GM19372 (cell line): Measurements from ENCODE around the gene NUP133.
A peak's percentile ranks its signal among the peaks of the same experiment; 100 is the strongest.
"Not testable (repeated sequence)": the region's sequence is repeated elsewhere in the genome, so short reads cannot be mapped to it uniquely, and the experiment has no call there.

Experiments used
- ATAC-seq: cut with Tn5 transposase; IDR thresholded peaks from one replicate; pipeline ENCODE4 v1.9.1; 2021; ENCODE audit warnings: mild to moderate bottlenecking, low read depth, moderate library complexity; ENCODE audit not compliant: unreplicated experiment

NUP133 gene

GRCh38 chr1:229511201-229511600 lies 3.1 kb upstream of the NUP133 start:
- not testable (repeated sequence) for ATAC-seq

DNA sequence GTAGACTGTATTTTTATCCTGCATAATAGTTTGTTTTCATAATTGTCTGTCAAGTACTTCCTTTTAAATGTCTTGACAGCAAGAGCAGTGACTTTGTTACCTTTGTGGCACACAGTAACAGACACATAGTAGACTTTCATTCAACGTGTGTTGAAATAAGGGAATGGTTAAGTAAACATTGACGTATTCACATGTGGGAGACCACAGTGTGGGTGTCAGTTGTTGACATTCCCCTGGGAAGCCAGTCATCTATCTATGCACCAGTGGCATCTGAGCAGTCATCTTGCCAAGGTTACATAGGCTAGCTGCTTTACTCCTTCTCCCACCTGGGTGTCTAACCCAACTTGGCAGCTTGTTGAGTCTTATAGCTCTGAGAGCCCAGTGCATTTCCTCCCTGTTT lies 1.4 kb upstream of the NUP133 start:
- ATAC-seq, result no peak

GRCh38 chr1:229508823-229509337 lies 739 bp upstream of the NUP133 start:
- ATAC-seq, result no peak

DNA sequence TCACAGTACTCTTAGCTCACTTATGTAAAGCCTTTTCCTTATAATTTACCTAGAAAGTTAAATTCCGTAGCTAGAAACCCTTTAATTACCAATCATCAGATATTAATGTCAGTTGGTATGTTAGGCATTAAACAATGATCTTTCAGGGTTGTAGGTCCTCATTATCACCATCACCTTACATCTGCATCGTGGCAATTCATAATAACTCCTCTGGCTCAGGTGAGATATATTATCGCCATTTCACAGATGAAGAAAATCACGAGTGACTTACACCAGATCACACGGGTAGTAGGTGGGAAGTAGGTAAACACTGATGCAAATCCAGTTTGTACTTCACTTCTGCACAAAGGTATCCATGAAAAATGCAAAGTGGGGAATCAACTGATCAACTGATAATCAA lies 639 bp downstream of the NUP133 start:
- no peak for ATAC-seq

DNA sequence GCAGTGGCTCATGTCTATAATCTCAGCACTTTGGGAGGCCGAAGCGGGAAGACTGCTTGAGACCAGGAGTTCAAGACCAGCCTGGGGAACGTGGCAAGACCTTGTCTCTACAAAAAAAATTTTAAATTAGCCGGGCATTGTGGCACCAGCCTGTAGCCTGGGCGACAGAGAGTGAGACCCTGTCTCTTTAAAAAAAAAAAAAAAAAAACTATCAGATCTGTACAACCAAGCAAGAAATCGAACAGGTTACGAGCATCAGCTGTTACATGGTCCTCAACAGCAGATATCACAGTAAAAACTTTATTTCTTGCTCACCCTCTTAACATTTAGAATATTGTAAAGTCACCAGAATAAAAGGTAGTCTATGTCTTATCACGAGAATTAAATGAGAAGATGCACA lies 1.5 kb downstream of the NUP133 start:
- ATAC-seq, result no peak

- no peak for ATAC-seq
These were observed 12.4 kb downstream of the NUP133 start for GRCh38 chr1:229495782-229496181.

DNA sequence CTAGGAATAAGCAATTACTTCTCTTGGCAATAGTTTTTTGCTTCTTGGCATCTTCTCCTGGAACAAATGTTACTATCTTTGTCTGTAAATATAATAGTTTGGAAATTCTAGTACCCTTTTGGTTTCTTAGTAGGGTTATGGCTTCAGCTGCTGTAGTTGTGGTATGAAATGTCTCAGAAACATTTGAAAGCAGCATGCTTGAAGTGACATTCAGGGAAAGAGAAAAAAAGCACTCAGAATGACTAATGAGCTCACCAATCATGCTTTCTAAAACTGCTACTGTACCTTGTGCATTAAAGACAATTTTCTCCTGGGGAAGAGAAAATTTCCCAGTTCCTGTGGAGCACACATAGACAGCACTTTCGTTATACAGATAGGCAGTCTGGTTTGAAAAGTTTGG lies 21.0 kb downstream of the NUP133 start:
- ATAC-seq, result no peak

DNA sequence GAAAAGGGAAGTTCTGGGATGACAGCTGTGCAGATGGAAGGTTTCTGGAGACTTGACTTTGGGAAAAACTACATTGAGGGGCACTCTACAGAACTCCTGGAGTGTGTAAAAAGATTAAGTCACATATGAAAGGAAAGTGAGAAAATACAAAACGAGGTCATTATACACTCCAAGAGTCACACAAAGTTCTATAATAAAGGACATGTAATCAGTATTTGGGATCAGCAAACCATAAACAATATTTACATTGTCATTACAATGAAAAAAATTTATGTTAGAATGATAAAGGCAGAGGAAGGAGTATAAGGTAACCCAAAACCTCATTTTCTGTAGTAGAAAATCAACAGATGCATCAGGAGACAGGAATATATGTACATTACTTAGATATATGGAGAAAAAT lies 22.8 kb downstream of the NUP133 start:
- no peak for ATAC-seq

- no peak for ATAC-seq
These were observed 25.6 kb downstream of the NUP133 start for GRCh38 chr1:229482511-229482910.

- no peak for ATAC-seq
These were observed 27.6 kb downstream of the NUP133 start for GRCh38 chr1:229480495-229480894.

GRCh38 chr1:229479660-229480399 lies 28.3 kb downstream of the NUP133 start:
- peak; percentile 55 for ATAC-seq

- ATAC-seq, result peak; percentile 74
These were observed 29.3 kb downstream of the NUP133 start for GRCh38 chr1:229478852-229479251.

DNA sequence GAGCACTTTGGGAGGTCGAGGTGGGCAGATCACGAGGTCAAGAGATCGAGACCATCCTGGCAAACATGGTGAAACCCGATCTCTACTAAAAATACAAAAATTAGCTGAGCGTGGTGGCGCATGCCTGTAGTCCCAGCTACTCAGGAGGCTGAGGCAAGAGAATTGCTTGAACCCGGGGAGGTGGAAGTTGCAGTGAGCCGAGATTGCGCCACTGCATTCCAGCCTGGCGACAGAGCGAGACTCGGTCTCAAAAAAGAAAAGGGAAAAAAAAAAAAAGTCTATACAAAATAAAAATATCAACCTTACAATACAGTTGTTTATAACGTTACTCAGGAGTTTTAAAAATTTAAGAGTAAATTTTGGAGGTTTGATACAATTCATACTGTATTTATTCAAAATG lies 32.3 kb downstream of the NUP133 start:
- not testable (repeated sequence) for ATAC-seq

- ATAC-seq, result no peak
These were observed 33.6 kb downstream of the NUP133 start for GRCh38 chr1:229474509-229474908.

GRCh38 chr1:229471175-229471574 lies 37.0 kb downstream of the NUP133 start:
- ATAC-seq, result no peak

DNA sequence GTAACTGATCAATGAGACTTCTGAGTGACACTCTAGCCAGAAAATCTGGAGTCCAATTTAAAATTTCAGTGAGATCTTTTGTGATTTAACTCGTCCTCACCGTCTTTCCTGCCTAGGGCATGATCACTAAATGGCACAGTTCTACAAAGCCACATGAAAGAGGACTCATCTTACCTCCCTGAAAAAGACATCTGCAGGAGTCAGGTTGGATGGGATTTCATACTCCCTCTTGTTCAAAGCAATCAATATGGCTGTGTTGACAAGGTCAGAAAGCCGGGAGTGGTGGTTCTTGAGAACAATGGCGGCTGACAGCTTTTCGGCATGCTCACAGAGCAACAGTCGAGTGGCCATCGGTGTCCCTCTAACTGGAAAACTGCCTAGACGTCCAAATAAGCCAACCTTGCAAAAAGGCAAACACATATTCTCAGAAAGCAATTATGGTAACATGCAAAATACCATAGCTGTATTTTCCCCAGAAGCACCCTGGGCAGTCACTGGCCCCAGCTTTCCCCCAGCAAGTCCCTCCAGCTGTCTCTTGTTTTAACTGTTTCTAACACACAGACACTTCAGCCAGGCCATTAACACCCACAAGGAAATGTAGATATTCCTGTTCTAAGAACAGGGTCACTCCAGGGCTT lies 37.6 kb downstream of the NUP133 start:
- no peak for ATAC-seq

GRCh38 chr1:229466887-229467286 lies 41.3 kb downstream of the NUP133 start:
- ATAC-seq, result no peak

GRCh38 chr1:229464672-229465071 lies 43.5 kb downstream of the NUP133 start:
- ATAC-seq, result no peak

DNA sequence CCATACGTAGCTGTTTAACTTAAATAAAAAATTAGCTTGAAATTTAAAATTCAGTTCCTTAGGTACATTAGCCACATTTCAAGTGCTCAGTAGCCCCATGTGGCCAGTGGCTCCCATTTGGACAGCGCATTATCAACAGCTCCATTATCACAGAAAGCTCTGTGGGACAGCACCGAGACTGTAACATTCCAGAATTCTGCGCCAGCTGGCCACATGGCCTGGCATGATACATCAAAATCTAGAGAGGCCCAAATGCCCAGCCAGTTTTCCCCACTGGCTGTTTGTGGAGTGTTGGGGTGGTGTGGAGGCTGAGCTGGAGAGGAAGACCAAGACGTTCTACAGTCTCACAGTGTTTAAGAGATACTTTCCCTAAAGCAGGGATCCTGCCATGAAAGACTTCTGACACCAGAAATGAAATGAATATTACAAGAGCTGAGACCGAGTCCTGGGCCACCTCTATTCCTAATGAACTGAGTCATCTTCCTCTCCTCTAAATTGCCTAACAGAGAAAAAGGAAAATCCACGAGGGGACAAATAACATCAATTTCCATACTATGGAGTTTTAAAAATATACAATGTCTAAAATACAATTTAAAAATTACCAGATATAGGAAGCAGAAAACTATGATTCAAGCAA lies 47.0 kb downstream of the NUP133 start:
- ATAC-seq, result no peak

GRCh38 chr1:229459815-229460214 lies 48.3 kb downstream of the NUP133 start:
- no peak for ATAC-seq

DNA sequence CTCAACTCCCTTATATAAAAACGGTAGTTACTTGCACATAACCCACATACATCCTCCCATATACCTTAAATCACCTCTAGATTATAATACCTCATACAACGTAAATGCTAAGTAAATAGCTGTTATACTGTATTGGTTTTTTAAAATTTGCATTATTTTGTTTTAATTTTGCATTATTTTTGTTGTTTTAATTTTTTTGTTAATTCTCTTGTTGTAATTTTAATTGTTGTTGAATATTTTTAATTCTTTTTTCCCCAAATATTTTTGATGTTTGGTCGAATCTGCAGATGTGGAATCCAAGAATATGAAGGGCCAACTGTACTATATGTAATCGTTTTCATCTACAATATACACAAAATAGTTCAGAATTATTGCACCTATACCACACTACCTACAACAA lies 50.7 kb downstream of the NUP133 start:
- ATAC-seq, result no peak

DNA sequence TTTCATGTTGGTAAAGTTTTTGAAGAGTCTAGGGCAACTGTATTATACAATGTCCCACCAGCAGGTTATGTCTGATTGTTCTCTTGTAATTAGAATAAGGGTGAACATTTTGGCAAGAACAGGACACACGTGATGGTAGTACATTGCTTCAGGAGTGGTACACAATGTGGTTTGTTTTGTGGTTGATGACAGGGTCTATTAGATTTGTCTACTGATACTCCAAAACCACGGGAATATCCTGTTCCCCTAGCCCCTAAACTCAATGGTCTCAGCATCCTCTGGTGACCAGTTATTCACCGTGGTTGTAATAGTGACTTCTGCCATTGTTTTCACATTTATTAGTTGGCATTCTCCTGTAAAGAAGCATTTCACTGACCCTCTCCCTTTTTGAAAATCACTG lies 52.1 kb downstream of the NUP133 start:
- no peak for ATAC-seq
